IMR-90 (cell line): ENCODE results near the gene WIPF1. TPM values are rescaled to one million over a fixed set of nuclear protein-coding genes. Genes with fewer than 3 reads are reported as not detected.

ENCODE experiments used
- ATAC-seq: fragments of 200-7000 bp; cut with Tn5 transposase; 2 replicates; pipeline ENCODE4 v1.9.1; 2020; ENCODE audit warnings: low read depth, mild to moderate bottlenecking, moderate library complexity
- BruUV-seq: library from RNA; stranded (reverse); fragments of 400-500 nt; replicated peaks from 2 replicates; lab custom pipeline; 2021; lab: Mats Ljungman, UMichigan
- CTCF ChIA-PET: fragments of 300-600 bp; formaldehyde crosslinking; extraction: SDS; loops from one replicate; lab custom pipeline; 2021; ENCODE audit warnings: antibody characterized with exemption; lab: Yijun Ruan, JAX
- POLR2A ChIA-PET: fragments of 300-600 bp; sonication (Branson Sonifier 250); formaldehyde crosslinking; loops from one replicate; lab custom pipeline; 2022; ENCODE audit warnings: antibody characterized with exemption; ENCODE audit not compliant: unreplicated experiment; lab: Charles Lee
- DNase-seq: peaks from one replicate; pipeline ENCODE4 v3.0.0; 2013
- H2AFZ ChIP-seq: replicated peaks from 2 replicates; pipeline ENCODE3; 2013; ENCODE audit warnings: low read length, mild to moderate bottlenecking; ENCODE audit not compliant: poor library complexity
- H2AK5ac ChIP-seq: 2 replicates; pipeline ENCODE4 v1.6.1; 2013; ENCODE audit warnings: low read depth, low read length, inconsistent platforms
- H2AK9ac ChIP-seq: replicated peaks from 2 replicates; pipeline ENCODE3; 2013; ENCODE audit warnings: mild to moderate bottlenecking, low read depth, low read length, moderate library complexity; ENCODE audit not compliant: poor library complexity
- H2BK120ac ChIP-seq: 2 replicates; pipeline ENCODE4 v1.6.1; 2013; ENCODE audit warnings: low read depth, low read length, inconsistent platforms
- H2BK15ac ChIP-seq: 3 replicates; pipeline ENCODE4 v1.6.1; 2013; ENCODE audit warnings: low read depth, low read length, inconsistent platforms
- H2BK20ac ChIP-seq: 2 replicates; pipeline ENCODE4 v1.6.1; 2013; ENCODE audit warnings: low read depth, mild to moderate bottlenecking, inconsistent platforms, low read length, moderate library complexity
- H2BK5ac ChIP-seq: 2 replicates; pipeline ENCODE4 v1.6.1; 2013; ENCODE audit warnings: mild to moderate bottlenecking, low read depth, low read length, inconsistent platforms; ENCODE audit not compliant: poor library complexity, severe bottlenecking
- H3K14ac ChIP-seq: replicated peaks from 2 replicates; pipeline ENCODE4 v1.6.1; 2013; ENCODE audit warnings: low read depth, low read length, inconsistent platforms
- H3K18ac ChIP-seq: 2 replicates; pipeline ENCODE4 v1.6.1; 2013; ENCODE audit warnings: low read depth, low read length, control low read depth
- H3K23ac ChIP-seq: 2 replicates; pipeline ENCODE4 v1.6.1; 2013; ENCODE audit warnings: low read depth, low read length, inconsistent platforms
- H3K27ac ChIP-seq: 2 replicates; pipeline ENCODE4 v1.5.1; 2013; ENCODE audit warnings: mild to moderate bottlenecking, control low read depth, low read length; ENCODE audit not compliant: insufficient read depth
- H3K27me3 ChIP-seq: 2 replicates; pipeline ENCODE4 v1.6.1; 2013; ENCODE audit warnings: low read length; ENCODE audit not compliant: control insufficient read depth, insufficient read depth
- H3K36me3 ChIP-seq: 2 replicates; pipeline ENCODE4 v1.6.1; 2013; ENCODE audit warnings: low read length, mixed read lengths; ENCODE audit not compliant: control insufficient read depth, insufficient read depth
- H3K4ac ChIP-seq: 2 replicates; pipeline ENCODE4 v1.6.1; 2013; ENCODE audit warnings: low read depth, low read length, inconsistent platforms
- H3K4me1 ChIP-seq: 2 replicates; pipeline ENCODE4 v1.6.1; 2013; ENCODE audit warnings: low read length, mixed read lengths; ENCODE audit not compliant: control insufficient read depth, insufficient read depth
- H3K4me2 ChIP-seq: 2 replicates; pipeline ENCODE4 v1.6.1; 2013; ENCODE audit warnings: low read depth, mild to moderate bottlenecking, control low read depth, low read length, moderate library complexity
- H3K4me3 ChIP-seq: 2 replicates; pipeline ENCODE4 v1.5.1; 2013; ENCODE audit warnings: low read depth, mild to moderate bottlenecking, control low read depth, low read length, moderate library complexity; ENCODE audit not compliant: insufficient read depth
- H3K56ac ChIP-seq: 2 replicates; pipeline ENCODE4 v1.6.1; 2013; ENCODE audit warnings: low read length, inconsistent platforms; ENCODE audit not compliant: insufficient read depth; ENCODE audit errors: extremely low read depth
- H3K79me1 ChIP-seq, 2 experiments: 2 replicates each; pipeline ENCODE4 v1.6.1; 2013; ENCODE audit warnings: low read length in 2 of 2, inconsistent platforms in 1 of 2, low read depth in 1 of 2
- H3K9ac ChIP-seq: 2 replicates; pipeline ENCODE4 v1.6.1; 2013; ENCODE audit warnings: low read depth, low read length, control low read depth
- H3K9me1 ChIP-seq: 2 replicates; pipeline ENCODE4 v1.6.1; 2013; ENCODE audit warnings: low read length, inconsistent platforms; ENCODE audit not compliant: insufficient read depth
- H3K9me3 ChIP-seq: 2 replicates; pipeline ENCODE4 v1.6.1; 2013; ENCODE audit warnings: low read length; ENCODE audit not compliant: control insufficient read depth, insufficient read depth
- H4K20me1 ChIP-seq: 2 replicates; pipeline ENCODE4 v1.6.1; 2013; ENCODE audit warnings: low read length, inconsistent platforms; ENCODE audit not compliant: insufficient read depth
- H4K5ac ChIP-seq: 2 replicates; pipeline ENCODE4 v1.6.1; 2013; ENCODE audit warnings: mild to moderate bottlenecking, low read depth, low read length, control low read depth
- H4K8ac ChIP-seq, 2 experiments: 2 replicates each; pipeline ENCODE4 v1.6.1; 2013; ENCODE audit warnings: low read depth in 2 of 2, low read length in 2 of 2, control low read depth in 1 of 2, inconsistent platforms in 1 of 2
- H4K91ac ChIP-seq: 2 replicates; pipeline ENCODE4 v1.6.1; 2013; ENCODE audit warnings: low read depth, low read length, inconsistent platforms; ENCODE audit not compliant: insufficient read depth
- CEBPB ChIP-seq: IDR thresholded peaks from 2 replicates; pipeline ENCODE4 v1.6.1; 2012; ENCODE audit warnings: low read depth, low read length, improper control_type of control experiment
- ELK1 ChIP-seq: fragments of 150-350 bp; IDR thresholded peaks from 2 replicates; pipeline ENCODE4 v1.6.1; 2016; ENCODE audit warnings: low read depth, mild to moderate bottlenecking, low read length, moderate library complexity, borderline replicate concordance
- MAFK ChIP-seq: IDR thresholded peaks from 2 replicates; pipeline ENCODE4 v1.6.1; 2012; ENCODE audit warnings: low read depth, low read length, improper control_type of control experiment
- MAZ ChIP-seq: IDR thresholded peaks from 2 replicates; pipeline ENCODE4 v1.6.1; 2012; ENCODE audit warnings: low read depth, mild to moderate bottlenecking, low read length, improper control_type of control experiment, moderate library complexity, borderline replicate concordance
- MXI1 ChIP-seq: IDR thresholded peaks from 2 replicates; pipeline ENCODE4 v1.6.1; 2012; ENCODE audit warnings: low read depth, mild to moderate bottlenecking, low read length, moderate library complexity, borderline replicate concordance
- POLR2A ChIP-seq: IDR thresholded peaks from 2 replicates; pipeline ENCODE4 v1.6.1; 2012; ENCODE audit warnings: mild to moderate bottlenecking, low read depth, low read length
- RCOR1 ChIP-seq: IDR thresholded peaks from 2 replicates; pipeline ENCODE4 v1.6.1; 2012; ENCODE audit warnings: mild to moderate bottlenecking, low read length, improper control_type of control experiment; ENCODE audit not compliant: insufficient replicate concordance
- SMC3 ChIP-seq: fragments of 150-350 bp; IDR thresholded peaks from 2 replicates; pipeline ENCODE4 v1.6.1; 2016; ENCODE audit warnings: low read depth, mild to moderate bottlenecking, antibody characterized with exemption, low read length, moderate library complexity
- USF2 ChIP-seq: fragments of 150-350 bp; IDR thresholded peaks from 2 replicates; pipeline ENCODE4 v1.6.1; 2017; ENCODE audit warnings: mild to moderate bottlenecking, antibody characterized with exemption, low read length, low read depth
- WGBS, 2 experiments: methylation state at CpG; one replicate each; pipeline versions ENCODE4 v1.1.5 to v1.1.7; 2013; ENCODE audit warnings: missing lambda C conversion rate in 2 of 2; ENCODE audit not compliant: insufficient read length in 1 of 2; ENCODE audit errors: extremely low coverage in 2 of 2; 5-methylcytosine and 5-hydroxymethylcytosine counted together
- dilution Hi-C: fragments of 300-500 bp; cut with HindIII; formaldehyde crosslinking; loops from one replicate; pipeline ENCODE4 v1.14.3; 2018; ENCODE audit warnings: low sequenced_read_pairs; ENCODE audit not compliant: unreplicated experiment
- in situ Hi-C: fragments of 300-500 bp; cut with MboI; formaldehyde crosslinking; loops from 3 replicates; pipeline ENCODE4 v1.14.3; 2019; ENCODE audit warnings: low sequenced_read_pairs, inconsistent platforms, mixed read lengths
- intact Hi-C: fragments of 100-400 bp; cut with micrococcal nuclease; formaldehyde crosslinking; loops from 2 replicates; pipeline ENCODE4 v1.10.0; 2022
- polyA plus RNA-seq, 3 experiments: library from polyadenylated mRNA; depleted of rRNA; stranded (reverse); fragments of >200 nt; gene quantifications; 2 replicates each; pipeline ENCODE4 v1.2.3, GENCODE V29; 2012; ENCODE audit warnings: low replicate concordance in 1 of 3
- total RNA-seq: library from RNA; depleted of rRNA; stranded (reverse); fragments of >200 nt; gene quantifications from 2 replicates; pipeline ENCODE4 v1.2.3, GENCODE V29; 2012

The WIPF1 gene
- total and polyA plus RNA-seq, 2 of the 4 experiments (the other 2 are of a cell fraction), result 2.7 to 13.5 TPM

- no peak overlapping the region for H2AK9ac ChIP-seq
- no peak overlapping the region for H3K9ac ChIP-seq
- ChIA-PET POLR2A (no interaction called here), CTCF (interaction anchor here (1.2 kb wide), 1 partner anchor 20 kb away, joined by 3 read pairs; no protein-coding TSS in a partner anchor)
- peaks cover 0 to 6% of the 10 kb centered on the region in 2 experiments; a peak in 2 of 4 replicates for H3K79me1 ChIP-seq
- no peak overlapping the region for H3K18ac ChIP-seq
- dilution Hi-C loops (no loop called here), intact Hi-C loops (no loop called here), in situ Hi-C loops (no loop called here)
- no peak overlapping the region for H2AK5ac ChIP-seq
- no peak overlapping the region for H3K14ac ChIP-seq
- no peak overlapping the region for H2BK120ac ChIP-seq
- H2BK15ac ChIP-seq, result no peak overlapping the region
- peaks cover under 1% of the 10 kb centered on the region; the same call in 1 of the 2 replicates for H3K9me1 ChIP-seq
- WGBS, 2 experiments, result no CpG with 5 or more reads among the region's 6 CpGs
- no peak overlapping the region for H3K23ac ChIP-seq
- H4K20me1 ChIP-seq, result peaks cover 2% of the 10 kb centered on the region; the same call in 1 of the 2 replicates
- no peak overlapping the region for H4K8ac ChIP-seq
- ATAC-seq (no peak), DNase-seq (no peak)
- H3K4me3 ChIP-seq, result no peak overlapping the region
- no peak overlapping the region for H3K4me2 ChIP-seq
- no peak for TF ChIP-seq POLR2A
- TF ChIP-seq USF2, result no peak
- no peak for TF ChIP-seq SMC3
- no peak for TF ChIP-seq RCOR1
- no peak for TF ChIP-seq CEBPB
- TF ChIP-seq MAFK, result no peak
- TF ChIP-seq MXI1, result no peak
- TF ChIP-seq ELK1, result no peak
- no peak for TF ChIP-seq MAZ
- no peaks in the 10 kb centered on the region for H3K9me3 ChIP-seq
- no peak overlapping the region for H4K5ac ChIP-seq
- no peak overlapping the region for H3K56ac ChIP-seq
- H2BK5ac ChIP-seq, result no peak overlapping the region
- no peak overlapping the region for H4K91ac ChIP-seq
- no peak overlapping the region for H2AFZ ChIP-seq
- no peaks in the 10 kb centered on the region for H3K27me3 ChIP-seq
- no peak overlapping the region for H3K4ac ChIP-seq
- peaks cover 10% of the 10 kb centered on the region; the same call in 1 of the 2 replicates for H3K4me1 ChIP-seq
- no TSS peak for BruUV-seq
- no peak overlapping the region for H3K27ac ChIP-seq
- H2BK20ac ChIP-seq, result no peak overlapping the region
- peaks cover 12% of the 10 kb centered on the region for H3K36me3 ChIP-seq
These were observed 16.1 kb downstream of the WIPF1 start for GRCh38 chr2:174581491-174581890.
